Hindlimb muscle (tissue), 1 donor: ENCODE measurements around the gene AP4M1. TPM values are rescaled to one million over a fixed set of nuclear protein-coding genes. Genes with fewer than 3 reads are reported as not detected.

ENCODE experiments used
- DNase-seq: peaks from one replicate; pipeline ENCODE4 v3.0.0-alpha.2; 2013
- polyA plus RNA-seq: library from polyadenylated mRNA; unstranded; fragments of 120-200 nt; gene quantifications from one replicate; pipeline ENCODE4 v1.2.1, GENCODE V29; 2013; ENCODE audit not compliant: insufficient read length

Gene AP4M1
- polyA plus RNA-seq, 1 donor = 23.9 TPM

DNA sequence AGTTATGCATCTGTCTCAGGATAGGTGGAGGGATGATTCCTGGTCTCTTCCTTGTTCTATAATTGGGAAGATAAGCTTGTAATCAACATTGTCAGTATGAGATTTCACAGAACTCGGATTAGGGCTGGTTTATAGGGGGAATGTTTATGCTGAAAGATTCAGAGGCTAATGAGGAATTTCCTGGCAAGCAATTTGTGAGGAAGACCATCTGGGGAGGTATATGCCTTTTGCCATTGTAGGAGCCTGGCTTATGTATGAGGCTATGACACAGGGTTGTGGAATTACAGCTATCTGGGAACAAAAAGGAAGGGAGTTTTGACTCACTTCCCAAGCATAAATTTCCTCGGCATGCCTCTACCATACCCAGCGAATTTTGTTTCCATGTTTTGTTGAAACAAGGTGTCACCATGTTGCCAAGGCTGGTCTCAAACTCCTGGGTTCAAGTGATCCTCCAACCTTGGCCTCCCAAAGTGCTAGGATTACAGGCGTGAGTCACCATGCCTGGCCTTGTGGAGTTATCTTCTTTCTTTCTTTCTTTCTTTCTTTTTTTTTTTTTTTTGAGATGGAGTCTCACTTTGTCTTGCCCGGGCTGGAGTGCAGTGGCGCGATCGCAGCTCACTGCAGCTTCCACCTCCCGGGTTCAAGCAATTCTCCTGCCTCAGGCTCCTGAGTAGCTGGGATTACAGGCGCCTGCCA is 14.2 kb upstream of the AP4M1 start:
- no peak for DNase-seq

DNA sequence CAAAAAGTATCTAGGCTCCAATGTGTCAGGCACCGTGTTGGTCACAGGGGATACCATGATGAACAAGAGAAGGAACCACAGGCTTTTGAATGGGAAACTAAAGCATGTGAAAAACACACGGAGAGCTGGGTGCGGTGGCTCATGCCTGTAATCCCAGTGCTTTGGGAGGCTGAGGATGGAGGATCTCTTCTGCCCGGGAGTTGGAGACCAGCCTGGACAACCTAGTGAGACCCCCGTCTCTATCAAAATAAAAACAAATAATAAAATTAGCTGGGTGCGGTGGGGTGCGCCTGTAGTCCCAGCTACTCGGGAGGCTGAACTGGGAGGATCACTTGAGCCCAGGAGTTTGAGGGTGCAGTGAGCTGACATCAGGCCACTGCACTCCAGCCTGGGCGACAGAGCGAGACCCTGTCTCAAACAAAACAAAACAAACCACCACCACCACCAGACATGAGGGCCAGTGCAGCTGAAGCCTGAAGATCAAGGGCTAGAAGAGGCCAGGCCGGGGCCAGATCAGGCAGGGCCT is 13.3 kb upstream of the AP4M1 start:
- DNase-seq = no peak

DNA sequence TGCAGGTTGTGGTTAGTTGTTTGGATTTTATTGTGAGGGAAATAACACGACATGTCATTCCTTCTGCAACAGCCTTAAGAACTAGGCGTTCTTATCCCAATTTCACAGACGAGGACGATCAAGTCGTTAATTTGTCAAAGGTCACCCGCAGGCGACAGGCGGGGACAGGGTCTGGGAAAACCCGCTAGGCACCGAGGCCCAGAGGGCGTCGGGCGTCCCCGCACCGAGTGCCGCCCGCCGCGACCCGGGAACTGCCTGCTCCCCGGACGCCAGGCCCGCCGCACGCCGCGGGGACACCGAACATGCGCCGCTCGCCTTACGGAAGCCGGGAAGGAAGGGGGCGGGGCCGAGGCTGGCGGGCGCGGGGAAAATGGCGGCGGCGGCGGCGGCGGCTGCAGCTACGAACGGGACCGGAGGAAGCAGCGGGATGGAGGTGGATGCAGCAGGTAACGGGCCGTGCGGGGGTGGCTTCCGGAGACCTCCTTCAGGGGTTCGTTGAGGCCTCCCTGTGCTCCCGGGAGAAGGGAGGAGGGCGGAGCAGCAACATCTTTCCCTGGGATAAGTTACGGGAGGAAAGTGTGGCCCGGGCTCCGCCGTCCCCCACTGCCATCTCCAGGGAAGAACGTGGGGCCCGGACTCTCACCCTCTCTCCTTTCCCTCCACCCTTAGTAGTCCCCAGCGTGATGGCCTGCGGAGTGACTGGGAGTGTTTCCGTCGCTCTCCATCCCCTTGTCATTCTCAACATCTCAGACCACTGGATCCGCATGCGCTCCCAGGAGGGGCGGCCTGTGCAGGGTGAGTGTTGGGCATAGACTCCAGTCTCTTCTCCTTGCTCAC is 12.6 kb upstream of the AP4M1 start, which contains the start of gene COPS6:
Gene COPS6 (plus strand): TSS at position 349 of the 837 bp plus-strand sequence. CDS start 22 bp downstream, at position 371.
- peak; percentile 86 for DNase-seq

DNA sequence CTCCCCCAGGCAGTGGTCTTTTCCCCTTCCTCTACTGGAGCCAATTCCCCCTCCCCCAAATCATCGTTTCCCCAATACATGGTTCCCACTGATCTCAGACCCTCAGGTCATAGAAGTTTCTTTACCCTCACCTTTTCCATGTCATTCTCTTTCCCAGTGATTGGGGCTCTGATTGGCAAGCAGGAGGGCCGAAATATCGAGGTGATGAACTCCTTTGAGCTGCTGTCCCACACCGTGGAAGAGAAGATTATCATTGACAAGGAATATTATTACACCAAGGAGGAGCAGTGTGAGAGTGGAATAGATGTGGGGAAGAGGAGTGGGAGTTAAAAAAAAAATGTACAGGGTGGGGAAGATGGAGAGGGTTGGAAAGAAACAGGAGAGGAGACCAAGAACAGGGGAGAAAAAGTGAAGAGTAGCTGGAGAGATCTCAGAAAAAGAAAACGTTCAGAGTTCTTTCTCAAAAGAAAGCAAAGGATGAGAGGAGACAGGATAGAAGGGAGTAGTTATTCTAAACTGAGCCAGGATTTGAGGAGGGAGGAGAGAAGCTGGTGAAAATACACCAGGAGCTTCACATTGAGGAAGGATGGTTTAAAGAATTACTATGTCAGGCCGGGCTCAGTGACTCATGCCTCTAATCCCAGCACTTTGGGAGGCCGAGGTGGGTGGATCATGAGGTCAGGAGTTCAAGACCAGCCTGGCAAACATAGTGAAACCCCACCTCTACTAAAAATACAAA is 11.8 kb upstream of the AP4M1 start:
- no peak for DNase-seq

DNA sequence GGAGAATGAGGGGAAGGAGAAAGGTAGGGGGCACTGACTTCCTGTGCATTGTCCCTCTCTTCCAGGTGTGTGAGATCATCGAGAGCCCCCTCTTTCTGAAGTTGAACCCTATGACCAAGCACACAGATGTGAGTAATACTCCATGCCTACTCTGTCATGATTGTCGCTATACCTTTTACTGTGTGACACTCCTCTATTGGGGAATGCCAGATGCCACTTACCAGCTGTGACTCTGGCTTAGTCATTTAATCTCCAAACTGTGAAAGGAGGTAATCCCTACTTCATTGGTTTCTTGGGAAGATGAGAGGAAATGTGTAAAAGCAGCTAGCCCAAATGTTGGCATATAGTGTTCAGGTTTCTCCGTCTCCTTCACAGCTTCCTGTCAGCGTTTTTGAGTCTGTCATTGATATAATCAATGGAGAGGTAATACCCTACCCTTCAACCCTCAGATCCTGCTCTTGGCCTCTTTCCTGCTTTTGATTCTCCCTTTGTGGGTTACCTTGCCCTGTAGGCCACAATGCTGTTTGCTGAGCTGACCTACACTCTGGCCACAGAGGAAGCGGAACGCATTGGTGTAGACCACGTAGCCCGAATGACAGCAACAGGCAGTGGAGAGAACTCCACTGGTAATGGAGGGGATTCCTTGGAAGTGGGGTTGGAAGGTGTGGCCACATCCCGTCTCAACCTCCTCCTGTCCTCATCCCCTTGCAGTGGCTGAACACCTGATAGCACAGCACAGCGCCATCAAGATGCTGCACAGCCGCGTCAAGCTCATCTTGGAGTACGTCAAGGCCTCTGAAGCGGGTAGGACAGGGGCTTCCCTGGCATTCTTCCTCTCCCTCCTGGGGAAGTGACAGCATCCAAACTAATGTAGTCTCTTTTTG is 10.7 kb upstream of the AP4M1 start:
- no peak for DNase-seq

DNA sequence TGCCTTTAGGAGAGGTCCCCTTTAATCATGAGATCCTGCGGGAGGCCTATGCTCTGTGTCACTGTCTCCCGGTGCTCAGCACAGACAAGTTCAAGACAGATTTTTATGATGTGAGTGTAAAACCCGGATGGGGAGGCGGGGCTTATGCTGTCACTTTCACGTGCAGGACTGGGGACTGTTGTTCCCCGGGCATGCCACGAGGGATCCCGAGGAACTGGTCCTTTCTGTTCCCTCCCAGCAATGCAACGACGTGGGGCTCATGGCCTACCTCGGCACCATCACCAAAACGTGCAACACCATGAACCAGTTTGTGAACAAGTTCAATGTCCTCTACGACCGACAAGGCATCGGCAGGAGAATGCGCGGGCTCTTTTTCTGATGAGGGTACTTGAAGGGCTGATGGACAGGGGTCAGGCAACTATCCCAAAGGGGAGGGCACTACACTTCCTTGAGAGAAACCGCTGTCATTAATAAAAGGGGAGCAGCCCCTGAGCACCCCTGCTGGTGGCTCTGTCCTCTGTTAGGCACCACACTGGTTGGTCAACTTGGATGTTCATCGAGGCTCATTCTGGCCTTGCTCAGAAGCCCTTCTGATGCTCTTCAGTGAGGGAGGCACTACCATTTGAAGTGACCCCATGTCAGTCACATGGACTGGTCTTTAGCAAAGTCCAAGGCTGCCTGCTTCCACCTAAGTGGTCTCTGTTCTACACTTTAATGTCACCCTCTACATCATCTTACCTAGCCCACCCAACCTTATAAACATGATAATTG is 9.8 kb upstream of the AP4M1 start:
- DNase-seq = no peak

DNA sequence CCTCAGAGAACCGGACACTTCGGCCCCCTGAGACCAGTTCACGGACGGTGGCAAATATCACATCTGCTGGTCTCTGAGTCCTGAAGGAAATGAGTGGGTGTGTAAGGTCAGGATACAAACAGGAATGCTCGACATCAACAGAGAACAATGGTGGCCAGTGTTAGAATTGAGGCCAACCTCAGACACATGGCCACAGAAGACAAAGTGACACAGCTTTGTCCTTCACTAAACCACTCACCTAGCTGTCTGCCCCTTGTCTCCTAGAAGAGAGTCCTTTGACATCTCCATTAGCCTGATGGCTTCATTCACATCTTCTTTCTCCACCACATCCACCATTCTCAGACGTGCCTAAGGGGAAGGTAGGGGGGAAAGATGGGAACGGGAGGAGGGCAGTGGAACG is 8.4 kb upstream of the AP4M1 start:
- no peak for DNase-seq

DNA sequence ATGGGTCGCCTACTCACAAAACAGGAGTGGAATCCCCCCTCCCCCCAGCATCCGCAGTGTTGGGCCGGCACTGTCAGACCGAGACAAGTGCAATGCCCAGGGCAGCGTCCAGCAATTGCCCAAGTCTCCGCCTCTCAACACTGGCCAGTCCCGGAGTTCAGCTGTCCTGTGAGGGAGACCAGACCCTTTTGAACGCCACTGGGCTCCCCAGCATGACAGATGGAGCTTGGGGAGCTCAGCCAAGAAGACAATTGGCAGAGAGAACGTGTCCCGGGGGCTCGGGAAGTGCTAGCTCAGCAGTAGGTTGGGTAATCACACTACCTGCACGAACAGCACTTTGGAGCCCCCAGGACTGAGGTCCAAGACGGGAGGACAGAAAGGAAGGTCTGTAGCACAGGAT is 7.9 kb upstream of the AP4M1 start:
- DNase-seq = no peak

DNA sequence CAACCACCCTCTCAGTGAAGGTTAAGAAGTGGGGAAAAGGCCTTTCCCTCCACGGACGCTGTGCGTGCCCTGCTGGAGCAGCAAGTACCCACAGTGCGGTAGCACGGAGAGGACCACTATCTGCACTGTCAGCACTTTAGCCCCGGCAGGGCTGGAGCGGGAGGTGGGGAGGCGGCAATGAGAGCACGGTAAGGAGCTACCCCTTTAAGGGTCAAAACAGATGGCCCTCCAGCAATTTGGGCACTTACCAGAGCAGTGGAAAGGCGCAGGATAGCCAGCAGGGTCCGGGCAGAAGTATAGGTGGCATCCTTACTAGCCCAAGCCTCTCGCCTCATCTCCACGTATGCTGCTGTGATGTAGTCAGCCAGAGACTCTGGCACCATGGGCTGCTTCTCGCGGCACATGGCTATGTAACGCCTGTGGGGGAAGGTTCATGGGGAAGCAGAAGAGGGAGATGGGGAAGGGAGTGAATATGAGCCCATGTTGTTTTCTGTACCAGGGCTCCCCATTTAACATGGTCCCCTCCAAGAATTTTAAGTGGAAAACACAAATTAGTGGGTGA is 7.4 kb upstream of the AP4M1 start:
- no peak for DNase-seq

DNA sequence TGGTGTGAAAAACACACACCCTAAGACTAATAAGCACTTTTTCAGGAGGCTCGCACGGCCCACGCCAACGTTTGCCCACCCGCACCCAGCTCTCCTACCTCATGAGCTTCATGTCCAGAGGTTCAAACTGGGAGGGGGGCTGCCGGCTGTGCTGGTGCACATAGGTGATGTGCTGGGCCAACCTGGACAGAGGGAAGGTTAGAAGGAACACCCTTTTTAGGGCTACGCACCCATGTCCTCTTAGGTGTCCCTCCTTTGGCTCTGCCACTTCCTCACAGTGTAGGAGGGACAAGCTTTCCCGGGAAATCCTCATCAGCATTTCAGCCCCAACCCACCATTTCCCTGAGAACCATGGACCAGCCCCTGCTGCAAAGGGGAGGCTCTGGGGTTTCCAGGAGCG is 6.2 kb upstream of the AP4M1 start:
- DNase-seq = no peak

DNA sequence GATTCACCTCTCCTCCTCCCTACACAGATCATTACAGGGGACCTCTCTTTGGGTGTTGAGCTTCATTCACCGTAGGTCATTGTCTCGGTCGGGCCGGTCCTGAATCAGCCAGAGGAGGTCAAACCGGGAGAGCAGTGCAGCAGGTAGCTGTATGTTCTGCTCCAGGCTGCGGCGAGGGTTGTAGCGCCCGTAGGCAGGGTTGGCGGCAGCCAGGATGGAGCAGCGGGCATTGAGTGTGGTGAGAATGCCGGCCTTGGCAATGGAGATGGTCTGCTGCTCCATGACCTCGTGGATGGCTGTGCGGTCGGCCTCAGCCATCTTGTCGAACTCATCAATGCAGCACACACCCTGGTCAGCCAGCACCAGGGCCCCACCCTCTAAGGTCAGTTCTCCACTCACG is 5.7 kb upstream of the AP4M1 start:
- DNase-seq = no peak

DNA sequence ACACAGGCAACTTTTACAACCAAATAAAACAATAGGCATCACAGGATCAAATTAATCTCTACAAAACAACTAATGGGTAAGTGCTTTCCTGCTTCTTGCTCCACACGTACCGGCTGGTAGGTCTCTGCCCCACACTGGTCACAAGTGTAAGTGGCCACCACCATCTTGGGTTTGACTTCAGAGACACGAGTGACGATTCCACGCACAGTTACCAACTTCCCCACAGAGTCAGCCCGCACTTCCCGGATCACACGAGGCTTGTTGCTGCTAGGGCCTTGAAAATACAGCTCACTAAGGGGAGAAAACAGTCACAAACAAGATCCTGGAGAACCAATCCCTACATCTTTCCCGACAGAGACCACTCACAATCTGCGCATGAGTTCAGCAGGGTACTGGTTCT is 2.5 kb upstream of the AP4M1 start:
- no peak for DNase-seq

DNA sequence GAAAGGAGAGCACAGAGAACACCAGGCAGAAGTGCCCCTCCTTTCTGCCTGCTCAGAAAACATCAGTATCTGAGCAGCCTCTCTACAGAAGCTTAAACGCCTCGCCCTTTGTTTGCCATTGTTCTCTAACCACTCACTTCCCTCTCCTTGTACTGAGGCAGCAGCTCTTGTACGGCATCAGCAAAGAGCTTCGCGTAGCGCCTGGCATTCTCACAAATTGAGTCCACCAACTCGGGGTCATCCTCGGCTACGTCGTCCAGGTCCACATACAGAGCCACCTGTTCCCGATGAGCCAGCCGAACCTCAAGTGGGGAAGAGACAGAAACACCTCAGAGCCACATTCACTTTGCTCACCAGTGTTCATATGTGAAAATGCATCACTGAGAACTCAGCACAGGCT is 2.0 kb upstream of the AP4M1 start:
- no peak for DNase-seq

DNA sequence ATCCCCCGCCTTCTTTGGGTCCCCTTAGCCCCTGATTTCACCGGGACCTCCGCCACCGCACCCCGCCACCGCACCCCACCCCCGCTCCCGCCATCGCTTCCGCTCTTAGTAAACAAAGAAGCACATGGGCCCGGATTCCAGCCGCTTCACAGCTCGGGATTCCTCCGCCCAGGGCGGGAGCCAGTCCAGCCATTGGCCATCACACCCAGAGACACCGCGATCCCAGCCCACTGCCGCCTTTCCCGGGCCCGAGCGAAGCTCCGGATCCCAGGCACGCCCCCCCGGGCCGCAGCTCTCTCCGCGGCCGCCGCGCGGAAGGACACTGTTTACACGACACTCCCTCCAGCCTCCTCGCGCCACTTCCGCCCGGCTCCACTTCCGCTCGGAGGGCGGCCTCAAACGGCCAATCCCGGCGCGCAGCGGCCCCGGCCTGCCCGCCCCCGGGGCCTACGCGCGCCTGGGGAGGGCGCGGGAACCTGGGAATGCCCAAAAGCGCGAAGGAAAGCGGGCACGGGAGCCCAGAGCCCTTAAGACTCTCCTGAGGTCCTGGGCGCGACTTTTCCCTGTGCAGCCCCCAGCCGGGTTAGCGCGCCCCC is 925 bp upstream of the AP4M1 start:
- peak; percentile 97 for DNase-seq

DNA sequence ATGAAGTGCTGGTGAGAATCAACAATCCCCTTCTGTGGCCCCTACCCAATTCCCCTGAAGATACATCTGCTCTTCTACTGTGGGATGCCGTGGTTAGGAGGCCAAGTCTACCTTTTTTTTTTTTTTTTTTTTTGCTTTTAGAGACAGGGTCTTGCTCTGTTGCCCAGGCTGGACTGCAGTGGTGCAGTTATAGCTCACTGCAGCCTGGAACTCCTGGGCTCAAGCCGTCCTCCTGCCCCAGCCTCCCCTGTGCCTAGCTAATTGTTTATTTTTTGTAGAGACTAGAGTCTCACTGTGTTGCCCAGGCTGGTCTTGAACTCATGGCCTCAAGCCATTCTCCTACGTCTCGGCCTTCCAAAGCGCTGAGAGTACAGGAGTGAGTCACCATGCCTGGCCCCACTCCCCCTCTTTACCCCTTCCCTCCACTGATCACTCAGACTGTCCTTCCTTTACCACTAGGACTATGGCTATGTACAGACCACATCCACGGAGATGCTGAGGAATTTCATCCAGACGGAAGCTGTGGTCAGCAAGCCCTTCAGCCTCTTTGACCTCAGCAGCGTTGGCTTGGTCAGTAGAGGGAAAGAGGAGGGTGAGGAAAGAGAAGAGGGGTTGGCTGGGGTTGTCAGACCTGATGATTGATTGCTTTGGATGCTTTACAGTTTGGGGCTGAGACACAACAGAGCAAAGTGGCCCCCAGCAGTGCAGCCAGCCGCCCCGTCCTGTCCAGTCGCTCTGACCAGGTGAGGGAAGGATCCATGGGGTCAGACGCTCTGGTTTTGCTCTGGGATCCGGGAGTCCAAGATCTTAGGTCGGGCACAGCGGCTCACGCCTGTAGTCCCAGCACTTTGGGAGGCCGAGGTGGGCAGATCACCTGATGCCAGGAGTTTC is 1.8 kb downstream of the AP4M1 start:
- DNase-seq = no peak

DNA sequence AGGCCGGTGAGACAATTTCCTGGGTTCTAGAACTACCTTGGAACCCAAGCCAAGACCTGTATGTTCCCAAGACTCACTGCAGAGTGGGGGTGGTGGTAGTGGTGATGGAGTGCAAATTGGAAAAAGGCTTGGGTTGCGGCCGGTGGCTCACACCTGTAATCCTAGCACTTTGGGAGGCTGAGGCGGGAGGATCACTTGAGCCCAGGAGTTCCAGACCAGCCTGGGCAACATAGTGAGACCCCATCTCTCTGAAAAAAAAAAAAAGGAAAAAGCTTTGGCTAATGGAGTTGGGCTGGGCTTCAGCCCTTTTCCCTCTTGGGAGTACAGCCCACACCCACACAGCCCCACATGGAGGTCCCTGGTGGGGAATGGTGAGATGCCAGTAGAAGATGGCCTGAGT is 4.1 kb downstream of the AP4M1 start:
- DNase-seq = no peak

DNA sequence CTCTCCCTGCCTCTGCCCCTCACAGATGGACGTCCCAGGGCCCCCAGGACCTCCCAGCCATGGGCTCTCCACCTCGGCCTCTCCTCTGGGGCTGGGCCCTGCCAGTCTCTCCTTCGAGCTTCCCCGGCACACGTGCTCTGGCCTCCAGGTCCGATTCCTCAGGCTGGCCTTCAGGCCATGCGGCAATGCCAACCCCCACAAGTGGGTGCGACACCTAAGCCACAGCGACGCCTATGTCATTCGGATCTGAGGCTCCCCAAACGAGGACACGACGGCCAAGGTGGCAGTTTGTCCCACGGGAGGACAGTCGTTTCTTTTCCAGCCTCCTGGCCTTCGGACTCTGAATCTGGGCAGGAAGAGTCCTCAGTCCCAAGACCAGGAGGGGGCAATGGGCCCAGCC is 5.2 kb downstream of the AP4M1 start:
- no peak for DNase-seq

DNA sequence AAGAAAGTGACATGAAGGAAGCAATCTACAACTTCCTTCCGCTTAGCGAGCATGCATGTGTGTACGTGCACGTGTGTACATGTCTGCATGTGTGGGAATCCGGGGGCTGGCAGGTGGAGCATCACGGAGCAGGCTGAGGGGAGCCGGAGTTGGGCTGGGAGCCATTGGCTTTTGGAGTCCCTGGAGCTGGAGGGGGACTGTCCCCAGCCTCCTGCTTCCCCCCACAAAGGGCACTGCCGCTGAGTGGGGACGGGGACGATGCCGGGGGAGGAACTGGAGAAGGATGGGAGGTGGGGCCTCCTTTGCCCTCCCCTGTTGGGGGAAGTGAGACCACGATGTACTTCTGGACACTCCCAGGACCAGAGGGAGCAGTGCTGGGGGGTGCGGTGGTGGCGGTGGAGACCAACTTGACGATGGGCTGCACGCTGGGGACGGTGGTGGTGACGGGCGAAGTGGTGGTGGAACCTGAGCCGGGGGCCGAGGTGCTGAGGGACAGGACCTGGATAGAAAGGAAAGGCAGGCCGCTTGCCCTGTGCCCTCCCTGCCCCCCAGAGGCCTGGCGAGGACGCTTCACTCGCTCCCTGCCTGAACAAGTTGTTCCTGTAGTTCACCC is 5.8 kb downstream of the AP4M1 start:
- DNase-seq = no peak

DNA sequence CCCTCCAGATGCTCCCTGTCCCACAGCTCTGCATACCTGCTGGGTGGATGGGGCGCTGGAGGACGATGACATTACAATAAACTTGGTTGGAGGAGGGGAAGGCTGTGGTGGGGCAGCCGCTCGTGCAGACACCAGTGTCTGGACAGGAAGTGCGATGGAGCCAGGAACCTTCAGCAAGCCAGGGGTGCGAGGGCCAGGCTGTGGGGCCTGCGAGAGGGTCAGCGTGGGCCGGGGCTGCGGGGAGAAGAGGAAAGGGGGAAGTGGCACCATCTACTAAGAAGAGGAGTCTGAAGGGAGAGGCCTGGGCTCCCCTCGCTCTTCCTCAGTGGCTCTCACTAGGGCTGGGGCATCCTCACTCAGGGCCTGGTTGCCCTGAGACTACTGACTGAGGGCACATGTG is 6.4 kb downstream of the AP4M1 start:
- DNase-seq = no peak
